Measurements from ENCODE around the gene COL17A1. TPM values are rescaled to one million over a fixed set of nuclear protein-coding genes. Genes with fewer than 3 reads are reported as not detected.

Gene COL17A1
- total RNA-seq, 1 donor from 2014 or later, result not detected

- Mint-ChIP-seq H3K4me1 (ENCODE audit: low read depth) (no peaks in the 10 kb centered on the region), H3K36me3 (ENCODE audit: low read depth) (no peaks in the 10 kb centered on the region), H3K27ac (ENCODE audit: unreplicated experiment) (no peak overlapping the region), H3K4me3 (ENCODE audit: unreplicated experiment) (no peak overlapping the region), H3K27me3 (ENCODE audit: low read depth) (no peaks in the 10 kb centered on the region), H3K9me3 (ENCODE audit: low read depth) (no peaks in the 10 kb centered on the region)
- no peak for DNase-seq (ENCODE audit: low spot score)
- no peak for TF ChIP-seq CTCF (IDR thresholded peaks at IDR 0.05)
Observed at GRCh38 chr10:104077247-104077646, 8.4 kb downstream of the COL17A1 start.

- no peaks in the 10 kb centered on the region for H3K36me3 Mint-ChIP-seq (ENCODE audit: low read depth)
- H3K27me3 Mint-ChIP-seq (ENCODE audit: low read depth), result no peaks in the 10 kb centered on the region
- no peaks in the 10 kb centered on the region for H3K4me1 Mint-ChIP-seq (ENCODE audit: low read depth)
- H3K27ac Mint-ChIP-seq (ENCODE audit: unreplicated experiment), result no peak overlapping the region
- no peak for DNase-seq (ENCODE audit: low spot score)
- no peak for TF ChIP-seq CTCF (IDR thresholded peaks at IDR 0.05)
- no peaks in the 10 kb centered on the region for H3K9me3 Mint-ChIP-seq (ENCODE audit: low read depth)
- no peak overlapping the region for H3K4me3 Mint-ChIP-seq (ENCODE audit: unreplicated experiment)
Observed at GRCh38 chr10:104076743-104077160, 8.9 kb downstream of the COL17A1 start.

- Mint-ChIP-seq H3K4me1 (ENCODE audit: low read depth) (no peaks in the 10 kb centered on the region), H3K27ac (ENCODE audit: unreplicated experiment) (no peak overlapping the region), H3K9me3 (ENCODE audit: low read depth) (no peaks in the 10 kb centered on the region), H3K4me3 (ENCODE audit: unreplicated experiment) (no peak overlapping the region), H3K36me3 (ENCODE audit: low read depth) (no peaks in the 10 kb centered on the region), H3K27me3 (ENCODE audit: low read depth) (peaks cover 2% of the 10 kb centered on the region)
- no peak for TF ChIP-seq CTCF (IDR thresholded peaks at IDR 0.05)
- no peak for DNase-seq (ENCODE audit: low spot score)
Observed at GRCh38 chr10:104074505-104074904, 11.2 kb downstream of the COL17A1 start.

GRCh38 chr10:104072786-104073185 is 12.9 kb downstream of the COL17A1 start:
- Mint-ChIP-seq H3K27me3 (ENCODE audit: low read depth) (peaks cover 3% of the 10 kb centered on the region), H3K27ac (ENCODE audit: unreplicated experiment) (no peak overlapping the region), H3K4me1 (ENCODE audit: low read depth) (no peaks in the 10 kb centered on the region), H3K36me3 (ENCODE audit: low read depth) (no peaks in the 10 kb centered on the region), H3K9me3 (ENCODE audit: low read depth) (no peaks in the 10 kb centered on the region), H3K4me3 (ENCODE audit: unreplicated experiment) (no peak overlapping the region)
- TF ChIP-seq CTCF (IDR thresholded peaks at IDR 0.05), result no peak
- DNase-seq (ENCODE audit: low spot score), result no peak

DNA sequence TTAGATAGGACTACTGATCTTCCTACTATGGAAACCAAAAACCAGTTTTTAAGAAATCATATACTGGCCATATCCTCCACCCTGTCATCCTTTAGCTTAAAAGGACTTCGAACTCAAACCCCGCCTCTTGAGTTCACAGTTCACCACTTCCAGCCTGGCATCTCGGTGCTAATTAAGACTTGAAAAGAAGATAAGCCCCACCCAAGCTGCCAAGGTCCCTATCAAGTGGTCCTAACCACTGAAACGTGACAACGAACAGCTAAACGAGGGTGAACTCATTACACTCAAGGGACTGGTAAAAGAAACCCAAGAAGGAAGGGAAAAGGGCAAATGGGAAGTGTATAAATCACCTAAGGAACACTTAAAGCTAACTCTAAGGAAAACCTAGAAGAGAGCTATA is 16.1 kb downstream of the COL17A1 start:
- H3K9me3 Mint-ChIP-seq (ENCODE audit: low read depth), result no peaks in the 10 kb centered on the region
- peaks cover 12% of the 10 kb centered on the region for H3K27me3 Mint-ChIP-seq (ENCODE audit: low read depth)
- H3K27ac Mint-ChIP-seq (ENCODE audit: unreplicated experiment), result no peak overlapping the region
- H3K36me3 Mint-ChIP-seq (ENCODE audit: low read depth), result no peaks in the 10 kb centered on the region
- H3K4me3 Mint-ChIP-seq (ENCODE audit: unreplicated experiment), result no peak overlapping the region
- TF ChIP-seq CTCF (IDR thresholded peaks at IDR 0.05), result no peak
- DNase-seq (ENCODE audit: low spot score), result no peak
- H3K4me1 Mint-ChIP-seq (ENCODE audit: low read depth), result peaks cover 3% of the 10 kb centered on the region
